ENCODE data around the gene AKAP6. TPM values are rescaled to one million over a fixed set of nuclear protein-coding genes. Genes with fewer than 3 reads are reported as not detected.

Gene AKAP6
- total RNA-seq, 1 donor from 2014 or later = 3.6 TPM

DNA sequence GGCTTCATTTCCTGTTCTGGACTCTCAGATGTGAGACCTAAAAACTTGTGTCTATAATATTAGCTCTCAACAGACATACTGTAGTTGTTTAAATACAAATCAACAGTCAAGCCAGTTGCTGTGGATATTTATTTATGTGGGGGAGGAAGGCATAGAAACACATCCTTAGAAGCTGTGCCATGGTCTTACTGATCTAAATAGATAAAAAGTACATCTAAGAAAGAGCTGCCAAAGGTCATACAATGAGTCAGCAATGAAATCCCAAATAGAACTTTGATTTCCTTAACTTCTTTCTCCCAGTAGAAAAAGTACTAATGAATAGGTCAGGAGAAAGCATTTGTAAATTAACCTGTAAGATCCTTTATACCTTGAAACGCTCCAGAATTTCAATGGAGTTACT is 185.1 kb downstream of the AKAP6 start:
- no peaks in the 10 kb centered on the region for H3K36me3 Mint-ChIP-seq (ENCODE audit: low read depth)
- H3K9me3 Mint-ChIP-seq (ENCODE audit: low read depth) = peaks cover 6% of the 10 kb centered on the region
- no peaks in the 10 kb centered on the region for H3K27me3 Mint-ChIP-seq (ENCODE audit: low read depth)
- peaks cover 39% of the 10 kb centered on the region for H3K4me1 Mint-ChIP-seq (ENCODE audit: low read depth)
- H3K4me3 Mint-ChIP-seq (ENCODE audit: unreplicated experiment) = no peak overlapping the region
- no peak overlapping the region for H3K27ac Mint-ChIP-seq (ENCODE audit: unreplicated experiment)
- TF ChIP-seq, protein P1, sequence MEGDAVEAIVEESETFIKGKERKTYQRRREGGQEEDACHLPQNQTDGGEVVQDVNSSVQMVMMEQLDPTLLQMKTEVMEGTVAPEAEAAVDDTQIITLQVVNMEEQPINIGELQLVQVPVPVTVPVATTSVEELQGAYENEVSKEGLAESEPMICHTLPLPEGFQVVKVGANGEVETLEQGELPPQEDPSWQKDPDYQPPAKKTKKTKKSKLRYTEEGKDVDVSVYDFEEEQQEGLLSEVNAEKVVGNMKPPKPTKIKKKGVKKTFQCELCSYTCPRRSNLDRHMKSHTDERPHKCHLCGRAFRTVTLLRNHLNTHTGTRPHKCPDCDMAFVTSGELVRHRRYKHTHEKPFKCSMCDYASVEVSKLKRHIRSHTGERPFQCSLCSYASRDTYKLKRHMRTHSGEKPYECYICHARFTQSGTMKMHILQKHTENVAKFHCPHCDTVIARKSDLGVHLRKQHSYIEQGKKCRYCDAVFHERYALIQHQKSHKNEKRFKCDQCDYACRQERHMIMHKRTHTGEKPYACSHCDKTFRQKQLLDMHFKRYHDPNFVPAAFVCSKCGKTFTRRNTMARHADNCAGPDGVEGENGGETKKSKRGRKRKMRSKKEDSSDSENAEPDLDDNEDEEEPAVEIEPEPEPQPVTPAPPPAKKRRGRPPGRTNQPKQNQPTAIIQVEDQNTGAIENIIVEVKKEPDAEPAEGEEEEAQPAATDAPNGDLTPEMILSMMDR (IDR thresholded peaks at IDR 0.05) = no peak
- no peak for DNase-seq (ENCODE audit: low spot score)

- Mint-ChIP-seq H3K4me1 (ENCODE audit: low read depth) (peaks cover 34% of the 10 kb centered on the region), H3K27me3 (ENCODE audit: low read depth) (no peaks in the 10 kb centered on the region), H3K36me3 (ENCODE audit: low read depth) (no peaks in the 10 kb centered on the region), H3K27ac (ENCODE audit: unreplicated experiment) (no peak overlapping the region), H3K4me3 (ENCODE audit: unreplicated experiment) (no peak overlapping the region), H3K9me3 (ENCODE audit: low read depth) (peaks cover 6% of the 10 kb centered on the region)
- TF ChIP-seq, protein P1 (IDR thresholded peaks at IDR 0.05) = no peak
- DNase-seq (ENCODE audit: low spot score) = no peak
Observed at GRCh38 chr14:32514681-32515080, 185.6 kb downstream of the AKAP6 start.

- peaks cover 12% of the 10 kb centered on the region for H3K9me3 Mint-ChIP-seq (ENCODE audit: low read depth)
- TF ChIP-seq, protein P1 (IDR thresholded peaks at IDR 0.05) = no peak
- no peak overlapping the region for H3K27ac Mint-ChIP-seq (ENCODE audit: unreplicated experiment)
- no peak for DNase-seq (ENCODE audit: low spot score)
- no peaks in the 10 kb centered on the region for H3K27me3 Mint-ChIP-seq (ENCODE audit: low read depth)
- peaks cover 4% of the 10 kb centered on the region for H3K36me3 Mint-ChIP-seq (ENCODE audit: low read depth)
- no peak overlapping the region for H3K4me3 Mint-ChIP-seq (ENCODE audit: unreplicated experiment)
- peaks cover 8% of the 10 kb centered on the region for H3K4me1 Mint-ChIP-seq (ENCODE audit: low read depth)
Observed at GRCh38 chr14:32524609-32525375, 195.7 kb downstream of the AKAP6 start.

GRCh38 chr14:32525591-32525990 is 196.5 kb downstream of the AKAP6 start:
- Mint-ChIP-seq H3K4me3 (ENCODE audit: unreplicated experiment) (no peak overlapping the region), H3K27ac (ENCODE audit: unreplicated experiment) (no peak overlapping the region), H3K9me3 (ENCODE audit: low read depth) (peaks cover 7% of the 10 kb centered on the region), H3K27me3 (ENCODE audit: low read depth) (no peaks in the 10 kb centered on the region), H3K36me3 (ENCODE audit: low read depth) (peaks cover 4% of the 10 kb centered on the region), H3K4me1 (ENCODE audit: low read depth) (peaks cover 8% of the 10 kb centered on the region)
- TF ChIP-seq, protein P1 (IDR thresholded peaks at IDR 0.05) = no peak
- DNase-seq (ENCODE audit: low spot score) = no peak

- Mint-ChIP-seq H3K4me1 (ENCODE audit: low read depth) (no peaks in the 10 kb centered on the region), H3K9me3 (ENCODE audit: low read depth) (no peaks in the 10 kb centered on the region), H3K4me3 (ENCODE audit: unreplicated experiment) (no peak overlapping the region), H3K27ac (ENCODE audit: unreplicated experiment) (no peak overlapping the region), H3K27me3 (ENCODE audit: low read depth) (no peaks in the 10 kb centered on the region), H3K36me3 (ENCODE audit: low read depth) (no peaks in the 10 kb centered on the region)
- TF ChIP-seq, protein P1 (IDR thresholded peaks at IDR 0.05) = no peak
- DNase-seq (ENCODE audit: low spot score) = no peak
Observed at GRCh38 chr14:32530800-32531199, 201.7 kb downstream of the AKAP6 start.

Data from chondrocyte (in vitro differentiated cells).